DMS53 (cell line): ENCODE results near the gene MOSPD3.
"Not testable (repeated sequence)": the region's sequence is repeated elsewhere in the genome, so short reads cannot be mapped to it uniquely, and the experiment has no call there.

ENCODE experiments used
- DNase-seq: peaks from one replicate; lab custom pipeline; 2025; lab: John Stamatoyannopoulos, UW

MOSPD3 gene

GRCh38 chr7:100626055-100626454 is 13.7 kb downstream of the MOSPD3 start:
- DNase-seq: no peak

GRCh38 chr7:100626530-100627237 is 14.3 kb downstream of the MOSPD3 start:
- DNase-seq: peak; percentile 96

GRCh38 chr7:100627238-100627549 is 14.9 kb downstream of the MOSPD3 start:
- no peak for DNase-seq

GRCh38 chr7:100629117-100629716 is 16.9 kb downstream of the MOSPD3 start:
- peak; percentile 77 for DNase-seq

GRCh38 chr7:100630066-100630465 is 17.7 kb downstream of the MOSPD3 start:
- DNase-seq: no peak

- DNase-seq: peak; percentile 93
Measured at GRCh38 chr7:100632951-100633717, 20.8 kb downstream of the MOSPD3 start.

GRCh38 chr7:100639995-100640516 is 27.7 kb downstream of the MOSPD3 start:
- DNase-seq: no peak

GRCh38 chr7:100640517-100641440 is 28.4 kb downstream of the MOSPD3 start:
- no peak for DNase-seq

GRCh38 chr7:100641463-100641859 is 29.1 kb downstream of the MOSPD3 start, which contains the start of gene TFR2:
TSS of gene TFR2 (minus strand) at chr7:100641552. CDS start at chr7:100641509, 43 bp downstream.
- no peak for DNase-seq

GRCh38 chr7:100641860-100642533 is 29.7 kb downstream of the MOSPD3 start:
- no peak for DNase-seq

GRCh38 chr7:100642534-100642907 is 30.2 kb downstream of the MOSPD3 start:
- no peak for DNase-seq

GRCh38 chr7:100649826-100650565 is 37.7 kb downstream of the MOSPD3 start:
- no peak for DNase-seq

- DNase-seq: no peak
Measured at GRCh38 chr7:100654908-100655831, 42.8 kb downstream of the MOSPD3 start.

GRCh38 chr7:100655908-100656674 is 43.8 kb downstream of the MOSPD3 start, which contains the start of gene ACTL6B:
TSS of gene ACTL6B (minus strand) at chr7:100656448. CDS start at chr7:100656354, 94 bp downstream.
- DNase-seq: peak; percentile 83

- not testable (repeated sequence) for DNase-seq
Measured at GRCh38 chr7:100662194-100662776, 49.9 kb downstream of the MOSPD3 start.
